ENCODE results near the gene OSBPL3.

OSBPL3 gene

GRCh38 chr7:24952464-24952863, 27.5 kb downstream of the OSBPL3 start:
- DNase-seq = no peak

- DNase-seq = no peak
Measured at GRCh38 chr7:24951441-24951980, 28.5 kb downstream of the OSBPL3 start.

GRCh38 chr7:24949884-24950283, 30.1 kb downstream of the OSBPL3 start:
- no peak for DNase-seq

GRCh38 chr7:24948739-24949138, 31.2 kb downstream of the OSBPL3 start:
- DNase-seq = no peak

DNA sequence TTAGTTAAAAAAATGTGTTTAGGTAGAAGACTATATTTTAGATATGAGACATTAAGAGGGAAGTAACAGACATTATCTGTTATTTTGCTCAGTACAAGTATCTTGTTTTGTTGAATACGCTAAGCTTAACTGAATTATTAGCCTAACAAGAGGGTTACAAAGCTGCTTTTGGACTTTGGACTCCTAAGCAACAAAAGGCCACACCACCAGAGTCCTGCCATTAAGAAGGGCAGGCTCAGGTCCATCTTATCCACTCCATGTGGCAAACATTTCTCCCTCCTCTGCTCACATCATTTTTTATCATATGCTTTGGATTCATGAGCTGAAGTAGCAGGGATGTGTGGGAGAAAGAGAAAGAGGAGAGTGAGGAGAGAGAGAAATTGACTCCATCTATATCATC, 33.5 kb downstream of the OSBPL3 start:
- no peak for DNase-seq

- DNase-seq = no peak
Measured at GRCh38 chr7:24945899-24946298, 34.1 kb downstream of the OSBPL3 start.

GRCh38 chr7:24943096-24943948, 36.7 kb downstream of the OSBPL3 start:
- no peak for DNase-seq

DNA sequence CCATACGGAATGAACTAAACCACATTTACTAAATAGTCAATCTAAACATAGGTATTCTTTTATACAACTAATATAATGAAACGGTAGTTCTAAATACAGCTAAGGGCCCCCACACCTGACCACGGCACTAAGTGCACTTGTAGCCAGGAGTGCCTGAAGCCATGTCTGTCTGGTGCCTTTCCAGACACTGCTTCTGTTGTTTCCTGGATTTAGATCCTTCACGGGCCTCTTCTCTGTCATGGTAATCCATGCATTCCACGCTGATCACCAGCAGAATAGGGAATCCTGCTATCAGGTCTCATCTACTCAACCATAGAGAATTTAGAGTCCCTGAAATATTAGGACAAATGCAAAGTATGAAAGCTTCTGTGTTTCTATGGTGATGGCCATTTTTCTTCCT, 37.8 kb downstream of the OSBPL3 start:
- no peak for DNase-seq

DNA sequence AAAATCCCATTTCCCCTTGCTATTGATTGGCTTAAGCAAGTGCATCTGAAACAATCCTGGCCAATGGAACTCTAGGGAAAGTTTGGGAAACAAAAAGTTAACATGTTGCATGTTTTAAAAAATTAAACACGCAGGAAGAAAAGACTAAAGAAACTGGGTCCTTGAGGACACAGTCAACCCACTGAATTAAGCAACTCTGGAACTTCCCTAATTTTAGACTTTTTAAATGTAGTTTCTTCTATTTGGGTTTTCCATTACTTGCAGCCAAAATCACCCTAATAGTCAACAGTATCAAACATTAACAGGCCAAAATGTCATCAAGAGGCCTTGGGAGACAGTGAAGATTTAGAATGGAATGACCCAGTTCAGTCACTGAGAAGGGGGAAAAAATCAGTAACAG, 40.6 kb downstream of the OSBPL3 start:
- no peak for DNase-seq

- DNase-seq = no peak
Measured at GRCh38 chr7:24936121-24936824, 43.7 kb downstream of the OSBPL3 start.

DNA sequence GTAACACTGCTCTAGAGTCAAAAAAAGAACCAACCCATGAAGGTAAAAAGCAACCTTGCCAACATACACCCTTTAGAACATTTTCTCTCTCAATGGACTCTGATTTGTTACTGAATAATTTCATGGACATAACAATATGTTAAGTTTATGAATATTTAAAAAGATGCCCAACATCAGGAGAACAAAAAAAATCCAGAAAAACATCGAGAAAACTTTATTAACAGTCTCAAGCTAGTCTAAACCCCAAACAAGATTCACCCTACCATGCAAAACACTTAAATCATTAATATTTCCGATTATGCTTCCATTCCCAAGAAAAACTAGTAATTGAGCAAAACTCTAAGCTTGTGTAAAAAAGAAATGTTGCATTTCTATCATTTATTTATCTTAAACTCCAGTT, 46.7 kb downstream of the OSBPL3 start:
- DNase-seq = no peak

GRCh38 chr7:24932815-24933214, 47.2 kb downstream of the OSBPL3 start:
- DNase-seq = no peak

GRCh38 chr7:24932389-24932788, 47.6 kb downstream of the OSBPL3 start:
- DNase-seq = no peak

GRCh38 chr7:24931844-24932243, 48.1 kb downstream of the OSBPL3 start:
- no peak for DNase-seq

DNA sequence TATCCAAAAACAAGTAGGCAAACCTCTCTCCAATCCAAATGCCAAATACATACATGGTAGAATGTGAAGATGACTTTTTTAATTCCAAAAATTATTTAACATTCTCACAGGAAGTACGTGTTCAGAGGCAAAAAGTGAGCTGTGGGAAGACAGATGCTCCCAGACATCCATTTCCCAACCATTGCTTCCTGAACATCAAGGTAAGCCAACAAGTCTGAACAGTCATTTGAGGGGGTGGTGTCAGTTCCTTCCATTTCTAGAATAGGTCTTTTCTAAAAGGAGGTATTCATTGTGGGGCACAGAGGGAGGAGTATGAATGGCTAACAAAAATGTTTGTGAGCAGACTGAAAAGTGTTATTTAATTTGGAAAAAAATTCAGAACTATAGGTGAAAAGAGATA, 49.1 kb downstream of the OSBPL3 start:
- no peak for DNase-seq

DNA sequence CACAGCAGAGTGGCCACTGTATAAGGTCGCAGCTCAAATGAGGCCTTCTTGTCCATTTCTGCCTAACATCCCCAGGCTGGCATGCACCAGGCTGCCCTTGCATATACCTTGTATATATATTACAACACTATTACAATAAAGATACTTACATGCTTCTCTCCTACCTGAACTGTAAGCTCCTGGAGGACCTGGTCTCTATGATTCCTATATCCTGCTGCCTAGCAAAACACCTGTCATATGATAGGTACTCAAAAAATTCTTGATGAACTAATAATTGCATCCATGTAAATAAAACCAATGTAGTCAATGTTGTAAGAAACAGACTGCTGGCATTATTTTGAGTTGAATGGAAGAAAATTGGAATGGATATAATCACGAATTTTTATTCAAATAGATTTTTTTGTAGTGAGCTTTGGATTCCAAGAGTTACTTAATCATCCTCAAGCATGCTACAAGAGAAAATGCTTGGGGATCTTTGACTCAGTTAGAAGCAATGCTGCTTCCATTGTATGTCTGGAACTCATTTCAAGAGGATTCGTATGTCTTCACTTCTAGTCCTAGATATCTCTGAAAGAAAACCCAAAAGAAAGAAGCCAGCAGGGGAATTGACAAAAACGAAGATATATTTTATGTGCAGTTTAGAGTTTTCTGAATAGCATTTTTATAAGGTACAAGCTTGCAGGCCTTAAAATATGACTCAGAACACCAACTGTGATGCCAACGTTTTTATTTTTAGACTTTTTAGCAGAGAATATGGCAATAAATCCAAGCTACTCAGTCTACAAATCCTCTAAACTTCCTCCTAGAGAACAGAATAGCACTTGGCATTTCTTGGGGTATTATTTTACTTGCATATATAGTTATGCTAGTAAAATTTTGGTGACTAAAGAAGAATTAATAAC, 53.1 kb downstream of the OSBPL3 start:
- no peak for DNase-seq

- DNase-seq = no peak
Measured at GRCh38 chr7:24924375-24924774, 55.6 kb downstream of the OSBPL3 start.

- no peak for DNase-seq
Measured at GRCh38 chr7:24923172-24923865, 56.7 kb downstream of the OSBPL3 start.

- DNase-seq = no peak
Measured at GRCh38 chr7:24922099-24922773, 57.7 kb downstream of the OSBPL3 start.

DNA sequence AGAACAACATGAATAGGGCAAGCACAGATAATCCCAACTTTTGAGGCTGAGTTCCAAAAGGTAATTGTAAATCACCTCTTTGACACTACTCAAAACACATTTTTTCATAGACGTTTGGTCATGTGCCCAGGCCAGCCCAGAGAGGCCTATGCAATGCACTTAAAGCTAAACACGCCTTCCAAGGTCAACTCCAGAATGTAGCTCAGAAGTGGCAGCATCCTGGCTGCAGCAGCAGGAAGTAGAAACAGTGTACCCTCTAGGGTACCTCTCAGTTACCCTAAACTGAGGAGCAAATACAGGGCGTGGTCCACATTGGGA, 58.7 kb downstream of the OSBPL3 start:
- no peak for DNase-seq

DNA sequence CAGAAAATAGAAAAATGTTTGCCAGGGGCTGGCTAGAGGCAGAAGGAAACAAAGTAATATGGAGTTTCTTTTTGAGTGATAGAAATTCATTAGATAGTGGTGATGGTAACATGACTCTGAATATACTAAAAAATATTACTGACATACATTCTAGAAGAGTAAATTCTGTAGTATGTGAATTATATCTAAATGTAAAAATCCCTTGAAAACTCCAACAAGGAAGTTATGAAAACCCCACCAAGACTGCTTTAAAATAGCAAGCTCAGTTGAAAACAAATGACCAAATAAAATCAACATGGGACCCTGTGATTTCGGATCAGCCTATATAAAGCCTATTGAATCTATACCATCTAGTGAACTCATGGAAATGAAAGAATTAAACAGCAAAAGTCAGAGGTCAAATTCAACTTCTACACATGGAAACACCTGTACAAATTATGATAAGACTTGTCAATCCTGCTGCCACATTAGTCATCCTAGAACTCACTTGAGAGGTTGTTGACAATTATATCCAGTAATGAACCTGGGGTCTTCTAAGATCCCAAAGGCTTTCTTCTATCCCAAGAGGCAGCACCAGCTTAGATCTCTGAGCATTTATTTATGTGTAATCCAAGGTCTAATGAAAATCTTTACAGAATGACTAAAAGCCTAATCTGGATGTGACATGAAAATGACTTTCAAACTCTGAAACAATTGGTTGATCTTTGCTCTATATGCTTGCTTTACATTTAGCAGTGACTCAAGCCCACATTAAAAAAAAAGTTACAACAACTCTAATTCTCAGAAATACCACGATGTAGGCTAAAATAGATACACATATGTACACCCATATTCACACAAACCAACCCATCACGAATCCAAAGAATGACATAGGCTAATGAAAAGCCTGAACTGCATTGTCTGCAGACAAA, 59.3 kb downstream of the OSBPL3 start:
- no peak for DNase-seq

Data from activated CD4-positive, CD25-positive, alpha-beta regulatory T cell treated with anti-CD3 and anti-CD28 coated beads, Interleukin-2, amount 50 U/mL, for 72 hours (primary cell).